HG03520 (cell line): ENCODE data around the gene SPATS1.

Source experiments
- ATAC-seq: cut with Tn5 transposase; IDR thresholded peaks from one replicate; pipeline ENCODE4 v1.9.1; 2021; ENCODE audit warnings: mild to moderate bottlenecking, moderate library complexity; ENCODE audit not compliant: unreplicated experiment

Gene SPATS1, protein sequence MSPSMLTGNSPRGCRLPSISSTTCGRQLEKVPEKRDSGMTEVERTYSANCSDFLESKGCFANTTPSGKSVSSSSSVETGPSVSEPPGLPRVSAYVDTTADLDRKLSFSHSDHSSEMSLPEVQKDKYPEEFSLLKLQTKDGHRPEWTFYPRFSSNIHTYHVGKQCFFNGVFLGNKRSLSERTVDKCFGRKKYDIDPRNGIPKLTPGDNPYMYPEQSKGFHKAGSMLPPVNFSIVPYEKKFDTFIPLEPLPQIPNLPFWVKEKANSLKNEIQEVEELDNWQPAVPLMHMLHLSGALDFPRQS

DNA sequence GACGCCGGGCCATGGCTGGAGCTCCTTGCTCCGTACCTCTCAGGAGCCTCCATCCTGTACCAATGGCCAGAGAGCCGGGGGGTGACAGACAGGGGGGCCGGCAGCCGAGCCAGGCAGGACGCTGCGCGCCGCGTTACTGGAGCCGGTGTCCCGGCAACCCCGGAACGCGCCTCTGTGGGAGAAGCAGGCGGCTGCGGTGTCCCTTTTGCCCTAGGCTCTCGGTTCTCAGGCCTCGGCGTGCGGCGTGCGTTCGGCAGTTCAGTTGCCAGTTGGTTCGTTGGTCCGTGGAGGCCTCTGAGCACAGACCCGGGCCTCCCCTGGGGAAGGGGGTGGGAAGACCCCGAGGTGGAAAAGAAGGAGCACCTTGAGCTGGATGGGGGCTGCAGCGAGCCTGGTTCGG lies at the start of gene SPATS1:
Gene SPATS1 (plus strand): TSS at position 162 of the 400 bp plus-strand sequence. CDS start 446 bp downstream, outside the sequence.
- no peak for ATAC-seq

DNA sequence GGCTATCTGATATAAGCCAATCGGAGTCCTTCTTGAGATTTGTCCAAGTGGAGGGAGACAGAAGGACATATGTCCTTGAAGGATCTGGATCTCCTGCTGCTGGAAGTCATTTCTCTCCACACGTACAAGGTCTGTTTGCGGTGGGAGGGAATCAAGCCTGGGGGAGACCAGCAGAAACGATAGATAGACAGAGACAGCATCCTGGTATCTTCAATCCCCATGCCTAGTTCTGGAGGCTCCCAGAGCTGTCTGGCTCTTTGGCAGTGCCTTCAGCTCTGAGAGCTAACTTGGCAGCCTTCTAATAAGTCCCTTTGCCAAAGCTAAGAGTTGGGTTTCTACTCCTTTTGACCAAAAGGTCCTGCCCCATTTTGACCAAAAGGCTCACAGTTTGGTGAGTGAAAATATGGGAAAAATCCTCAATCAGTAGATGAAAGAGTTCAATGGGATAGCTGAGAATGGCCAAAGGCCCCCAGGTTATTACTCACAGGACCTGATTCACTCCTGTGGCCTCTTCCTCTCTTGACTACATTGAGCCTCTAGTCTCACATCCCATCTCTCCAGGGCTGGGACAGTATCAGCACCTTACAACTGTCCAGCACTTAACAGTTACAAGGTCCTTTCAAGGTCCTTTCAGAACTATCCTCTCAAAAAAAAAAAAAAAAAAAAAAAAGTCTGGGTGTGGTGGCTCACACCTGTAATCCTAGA lies 49.6 kb upstream of the SPATS1 start:
- no peak for ATAC-seq

DNA sequence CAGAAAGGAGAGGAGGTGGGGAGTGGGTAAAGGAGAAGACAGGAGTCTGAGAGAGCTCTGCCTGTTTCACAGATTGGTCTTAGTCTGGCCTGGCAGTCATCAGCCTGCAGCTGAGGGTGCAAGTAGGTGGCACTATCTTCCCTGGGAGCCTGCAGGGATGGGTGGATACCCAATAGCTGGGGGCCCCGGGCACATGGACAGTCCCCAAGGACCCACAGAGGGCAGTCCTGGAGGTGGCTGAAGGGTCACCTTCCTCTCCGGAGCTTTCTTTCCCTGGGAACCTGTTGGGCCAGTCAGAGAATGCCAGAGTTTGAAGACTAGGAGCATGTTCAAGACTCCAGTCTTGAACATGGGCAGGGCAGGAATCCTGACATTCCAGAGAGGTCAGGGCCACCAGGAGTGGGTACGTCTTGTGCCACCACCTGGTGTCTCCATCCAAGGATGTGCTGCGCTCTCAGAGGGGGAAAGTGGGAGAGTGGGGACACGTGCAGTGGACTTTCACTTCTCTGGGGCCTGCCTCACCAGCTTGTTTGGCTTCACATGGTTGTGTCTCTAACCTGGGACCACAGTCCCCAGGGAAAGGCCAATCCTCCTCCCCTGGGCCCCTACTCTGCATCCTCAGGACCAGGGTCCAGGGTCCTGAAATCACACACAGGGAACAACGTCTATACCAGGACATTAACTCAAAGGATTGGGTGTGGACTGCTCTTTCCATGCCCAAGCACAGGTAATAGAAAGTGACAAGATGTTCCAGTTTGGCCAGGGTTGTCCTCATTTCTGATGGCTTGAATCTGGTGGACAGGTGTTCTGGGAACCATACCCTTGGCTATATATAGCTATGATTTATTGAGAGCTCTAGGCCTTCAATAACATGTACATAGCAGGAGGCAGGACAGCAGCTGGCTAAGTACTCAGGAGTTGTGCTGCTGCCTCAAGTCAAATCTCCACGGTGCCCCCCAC lies 47.3 kb upstream of the SPATS1 start:
- no peak for ATAC-seq

DNA sequence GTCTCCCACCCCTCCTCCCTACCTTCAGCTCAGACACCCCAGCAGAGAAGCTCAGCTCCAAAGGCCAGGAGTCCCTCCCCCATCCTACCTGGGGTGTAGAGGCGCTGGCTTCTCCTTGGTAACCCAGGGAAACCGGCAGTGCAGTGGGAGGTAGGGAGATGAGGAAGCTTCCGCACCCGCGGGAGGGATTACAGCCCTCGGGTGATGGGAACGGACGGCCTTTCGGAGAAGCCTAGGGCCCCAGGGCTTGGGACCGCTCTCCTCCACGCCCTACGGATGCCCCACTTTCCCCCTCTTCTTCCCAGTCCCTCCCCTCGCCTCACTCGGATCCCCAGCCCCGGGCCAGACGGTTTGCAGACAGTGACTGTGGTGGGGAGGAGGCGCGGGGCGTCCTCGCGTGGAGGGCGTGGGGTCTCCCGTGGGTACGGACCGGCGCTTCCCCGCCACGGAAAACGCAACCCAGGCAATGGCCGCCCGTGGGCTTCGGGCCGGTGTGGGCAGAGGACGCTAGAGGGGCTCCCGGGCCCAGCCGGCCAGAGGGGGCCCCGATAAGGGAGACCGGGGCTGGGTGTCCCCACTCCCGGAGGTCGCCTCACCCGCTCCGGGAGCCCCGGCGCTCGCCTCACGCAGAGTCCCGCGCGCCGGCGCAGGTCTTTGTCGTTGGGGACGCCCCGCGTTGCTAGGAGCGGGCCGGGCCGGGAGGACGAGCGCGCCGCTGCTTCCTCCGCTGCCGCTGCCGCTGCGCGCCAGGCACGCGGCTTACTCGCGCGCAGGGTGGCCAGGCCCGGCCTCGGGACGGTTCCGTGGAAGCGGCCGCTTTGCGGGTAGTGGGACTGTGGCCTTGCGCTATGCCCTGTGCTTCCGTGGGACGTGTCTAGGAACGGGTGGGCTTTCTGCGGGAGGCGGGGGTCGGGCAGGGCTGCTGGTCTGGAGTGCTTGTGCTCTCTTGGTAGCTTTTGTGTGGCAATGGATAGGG lies 45.1 kb upstream of the SPATS1 start:
- no peak for ATAC-seq

DNA sequence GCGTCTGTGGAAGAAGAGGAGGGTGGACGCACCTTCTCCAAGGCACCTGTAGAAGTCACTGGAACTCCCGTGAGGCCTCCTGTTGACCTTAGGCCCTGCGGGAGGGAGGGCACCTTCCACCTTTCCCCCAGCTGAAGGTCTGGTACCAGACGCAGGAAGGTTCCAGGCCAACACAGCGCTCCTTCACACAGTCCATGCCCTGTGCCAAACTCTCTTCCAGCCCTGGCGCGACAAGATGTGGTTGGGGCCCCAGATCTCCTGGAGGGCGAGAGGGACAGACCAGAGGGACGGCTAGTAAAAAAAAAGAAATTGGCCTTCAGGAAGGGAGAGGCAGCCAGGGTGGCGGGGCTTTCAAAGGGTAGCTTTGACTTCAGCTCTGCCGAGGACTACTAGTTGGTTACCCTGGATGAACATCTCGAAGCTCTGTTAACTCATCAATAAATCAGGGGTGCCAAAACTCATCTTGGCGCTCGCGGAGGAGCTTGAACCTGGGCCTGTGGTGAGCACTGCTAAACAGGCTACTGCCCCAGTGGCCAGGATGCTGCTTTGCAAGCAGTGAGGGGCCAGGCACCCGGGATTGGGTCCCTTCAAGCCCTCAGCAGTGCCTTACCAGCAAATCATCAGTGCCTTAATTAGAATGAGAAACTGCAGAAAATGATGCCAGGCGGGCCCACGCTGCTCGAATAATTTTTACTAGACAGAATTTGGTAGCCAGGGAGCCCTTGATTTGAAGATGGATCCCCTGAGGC lies 44.2 kb upstream of the SPATS1 start:
- no peak for ATAC-seq

DNA sequence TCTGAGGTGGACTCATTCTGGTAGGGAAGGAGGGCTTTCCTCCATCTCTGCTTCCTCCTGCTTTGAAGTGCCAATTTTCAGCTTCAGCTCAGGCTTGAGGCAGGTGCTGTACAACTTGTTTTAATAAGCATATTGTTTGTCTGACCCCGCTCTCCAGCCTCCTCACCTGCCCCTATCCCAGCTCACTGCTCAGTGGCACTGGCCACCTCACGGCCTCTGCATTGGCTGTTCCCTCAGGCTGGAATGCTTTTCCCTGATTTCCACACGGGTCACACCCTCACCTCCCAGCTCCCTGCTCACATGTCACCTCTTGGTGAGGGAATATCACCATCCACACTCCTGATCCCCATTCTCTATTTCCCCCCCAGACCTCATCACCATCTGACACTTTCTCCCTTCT lies 43.6 kb upstream of the SPATS1 start:
- ATAC-seq, result no peak

DNA sequence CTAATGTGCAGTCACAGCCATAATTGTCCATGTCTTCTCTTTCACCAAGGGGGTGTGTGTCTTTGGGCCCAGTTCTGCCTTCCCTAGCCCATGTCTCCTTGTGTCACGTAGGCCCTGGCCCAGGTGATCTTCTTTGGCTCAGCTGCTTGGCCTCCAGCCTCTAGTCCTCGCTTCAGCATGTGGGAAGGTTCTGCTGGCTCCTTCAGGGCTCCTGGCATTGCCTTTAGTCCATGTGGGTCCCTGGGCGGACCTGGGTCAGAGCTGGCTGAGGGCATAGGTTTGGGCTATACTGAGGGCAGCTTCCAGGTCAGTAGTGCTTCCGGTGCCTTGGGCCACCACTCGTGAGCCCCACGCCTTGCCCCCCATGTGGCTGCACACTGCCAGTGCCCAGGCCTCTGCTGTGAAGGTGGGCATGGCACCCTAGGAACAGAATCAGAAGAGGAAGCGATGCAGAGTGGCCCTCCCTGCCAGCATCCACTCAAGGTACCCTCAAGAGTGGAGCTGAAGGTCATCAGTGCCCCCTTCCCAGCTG lies 42.1 kb upstream of the SPATS1 start:
- no peak for ATAC-seq

DNA sequence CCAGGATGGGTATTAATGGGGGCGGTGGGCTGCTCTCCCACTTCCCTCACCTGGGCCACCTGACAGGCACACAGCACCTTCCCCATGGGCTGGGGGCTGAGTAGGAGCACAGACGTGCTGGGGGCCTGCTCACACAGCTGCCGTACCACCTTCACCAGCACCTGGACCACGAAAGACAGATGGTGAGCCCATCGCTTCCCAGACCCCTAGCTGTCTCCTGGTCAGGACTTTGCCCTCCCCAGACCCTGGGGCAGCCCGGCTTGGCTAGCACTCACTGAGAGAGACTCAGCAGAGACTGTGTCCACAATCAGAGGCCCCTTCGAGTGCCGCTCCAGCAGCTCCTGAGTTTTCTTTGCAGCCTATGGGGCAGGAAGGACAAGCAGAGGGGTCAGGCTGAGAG lies 41.3 kb upstream of the SPATS1 start:
- no peak for ATAC-seq

DNA sequence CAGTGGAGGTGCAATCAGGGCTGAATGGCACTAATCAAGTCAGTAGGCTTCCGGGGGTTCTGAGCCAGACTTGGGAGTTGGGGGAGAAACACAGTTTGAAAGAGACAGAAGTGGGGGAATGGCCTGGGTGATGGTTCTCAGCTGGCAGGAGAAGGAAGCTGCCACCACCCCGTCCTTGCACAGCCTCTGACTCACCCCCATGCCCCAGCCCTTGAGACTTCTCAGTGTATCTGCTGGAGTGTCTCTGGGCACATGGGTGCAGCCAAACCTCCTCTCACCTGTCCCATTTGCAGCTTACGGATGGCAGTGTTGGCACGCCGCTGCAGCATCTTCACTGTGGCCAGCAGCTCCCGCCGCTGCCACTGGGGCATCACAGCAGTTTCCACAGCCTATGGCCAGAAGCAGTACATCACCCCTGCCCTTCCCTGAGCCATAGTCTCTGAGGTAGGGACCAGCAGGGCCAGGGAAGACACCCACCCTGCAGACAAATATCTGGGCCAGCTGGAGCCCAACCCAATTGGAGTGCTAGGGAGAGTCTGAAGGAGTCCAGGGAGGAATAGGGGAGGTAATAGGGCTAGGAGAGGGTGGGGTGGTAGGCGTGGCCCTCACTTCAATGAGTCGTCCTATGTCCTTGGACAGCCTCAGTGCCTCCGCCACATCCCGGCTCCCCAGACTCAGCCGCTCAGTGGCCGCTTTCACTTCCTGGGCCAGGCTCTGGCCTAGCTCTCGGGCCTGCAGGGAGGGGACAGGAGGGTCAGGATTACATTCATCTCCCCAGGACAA lies 40.5 kb upstream of the SPATS1 start:
- ATAC-seq, result no peak

DNA sequence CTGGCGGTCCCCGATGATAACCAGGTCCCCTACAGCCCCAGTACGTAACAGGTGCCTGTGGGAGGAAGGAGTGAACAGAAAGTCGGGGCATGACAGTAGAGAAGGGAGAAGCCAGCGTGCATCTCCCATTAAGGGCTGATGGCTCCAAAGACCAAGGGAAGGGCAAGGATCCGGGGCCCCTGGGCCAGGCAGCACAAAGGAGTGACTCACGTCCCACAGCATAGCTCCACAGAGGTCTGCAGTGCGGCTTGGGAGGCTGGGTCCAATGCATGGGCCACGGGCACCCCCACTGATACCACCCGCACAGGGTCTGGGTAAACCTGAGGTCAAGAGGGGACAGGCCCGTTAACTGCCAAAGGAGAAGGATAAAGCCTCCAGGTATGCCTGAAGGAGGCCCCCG lies 39.6 kb upstream of the SPATS1 start:
- ATAC-seq, result no peak

DNA sequence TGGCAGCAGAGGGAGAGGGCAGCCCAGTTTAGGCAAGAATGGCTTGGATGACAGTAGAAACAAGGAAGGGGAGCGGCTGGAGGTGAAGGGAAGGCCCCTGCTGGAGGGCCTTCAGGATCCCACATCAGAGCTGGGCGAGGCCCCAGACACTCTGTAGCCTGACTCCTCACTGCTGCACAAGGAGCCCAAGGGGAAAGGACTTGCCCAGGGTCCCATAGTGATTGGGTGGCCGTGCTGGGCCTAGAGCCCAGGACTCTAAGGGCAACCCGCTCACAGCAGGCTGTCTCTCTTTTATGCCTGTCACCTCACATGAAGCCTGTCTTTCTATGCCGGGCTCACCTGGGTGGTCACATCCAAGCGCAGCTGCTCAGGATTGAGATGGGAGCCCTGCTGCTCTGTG lies 38.6 kb upstream of the SPATS1 start:
- no peak for ATAC-seq

DNA sequence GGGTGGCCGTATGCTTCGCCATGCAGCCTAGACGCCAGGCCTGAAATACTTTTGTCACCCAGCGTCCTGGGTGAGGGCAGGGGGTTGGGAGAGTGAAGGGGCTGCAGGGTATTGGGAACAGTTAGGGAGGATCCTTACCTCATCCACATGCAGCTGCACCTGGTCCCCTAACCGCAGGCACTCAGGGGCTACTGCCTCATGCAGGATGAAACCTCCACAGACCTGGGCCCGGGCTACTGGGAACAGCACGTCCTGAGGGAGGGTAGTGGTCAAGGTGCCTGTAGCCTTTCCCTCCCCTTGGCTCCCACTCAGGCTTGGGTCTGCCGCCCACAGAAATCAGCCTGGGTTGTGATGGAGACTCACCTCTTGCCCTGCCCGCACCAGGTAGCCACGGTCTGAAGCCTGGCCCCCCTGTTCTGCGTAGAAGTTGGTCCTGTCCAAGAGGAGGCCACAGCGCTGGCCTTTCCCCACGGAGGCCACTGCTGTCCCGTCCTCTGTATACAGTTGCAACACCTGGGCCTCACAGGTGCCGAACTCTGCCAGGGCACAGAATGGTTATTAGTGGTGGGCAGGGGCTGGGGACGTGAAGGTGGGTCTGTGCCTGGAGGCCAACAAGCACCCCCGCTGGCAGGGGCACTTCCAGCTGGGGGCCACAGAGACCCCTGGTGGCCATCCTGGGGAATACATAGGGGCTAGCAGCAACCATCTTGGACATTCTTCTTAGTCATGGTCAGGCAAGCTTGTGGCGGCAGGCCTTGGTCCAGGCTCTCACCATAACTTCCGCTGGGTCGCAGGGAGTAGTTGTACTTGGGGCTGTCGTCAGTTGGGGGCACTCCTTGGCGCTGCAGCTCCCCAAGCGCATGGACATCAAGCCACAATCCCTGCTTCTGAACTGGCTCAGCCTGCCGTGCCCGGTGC lies 37.9 kb upstream of the SPATS1 start:
- no peak for ATAC-seq

DNA sequence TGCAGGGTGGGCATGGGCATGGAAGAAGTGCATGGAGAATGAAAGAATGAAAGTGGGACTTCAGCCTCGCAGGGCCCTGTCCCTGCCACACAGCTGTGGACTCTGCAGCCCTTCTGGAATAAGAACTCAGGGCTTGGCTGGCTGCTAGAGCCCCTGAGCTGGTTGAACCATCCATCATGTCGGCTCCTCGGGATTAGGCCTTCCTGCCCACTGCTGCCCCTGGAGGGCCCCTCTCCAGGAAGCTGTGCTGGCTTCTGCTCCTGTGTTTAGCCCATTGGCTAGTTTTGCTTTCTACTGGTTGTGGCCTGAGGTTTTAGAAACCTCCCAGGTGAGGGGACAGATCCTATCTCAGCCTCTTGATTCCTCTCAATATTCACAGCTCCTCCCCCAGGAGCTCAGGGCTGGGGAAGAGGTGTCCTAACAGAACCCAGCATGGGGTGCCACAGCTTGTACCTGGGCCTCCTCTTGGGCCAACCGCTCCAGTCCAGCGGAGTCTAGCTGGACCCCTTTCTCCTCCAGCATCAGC lies 37.2 kb upstream of the SPATS1 start:
- no peak for ATAC-seq

DNA sequence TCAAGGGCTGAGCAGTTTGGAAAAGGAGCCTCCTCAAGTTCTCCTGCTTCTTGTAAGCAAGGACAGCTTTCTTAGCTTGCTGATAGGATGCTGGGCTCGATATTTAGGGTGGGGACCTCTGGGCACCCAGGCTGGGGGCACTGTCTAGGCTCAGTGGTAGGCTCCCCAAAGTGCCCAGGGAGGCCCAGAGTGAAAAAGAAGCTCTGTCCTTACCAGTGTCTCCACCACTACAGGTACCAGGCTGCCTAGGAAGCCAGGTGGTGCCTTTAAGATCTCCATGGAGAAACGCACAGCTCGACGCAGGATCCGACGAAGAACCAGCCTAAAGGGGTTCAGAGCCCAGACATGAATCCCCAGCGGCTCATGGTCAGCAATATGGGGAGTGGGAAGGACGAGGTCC lies 35.7 kb upstream of the SPATS1 start:
- no peak for ATAC-seq

DNA sequence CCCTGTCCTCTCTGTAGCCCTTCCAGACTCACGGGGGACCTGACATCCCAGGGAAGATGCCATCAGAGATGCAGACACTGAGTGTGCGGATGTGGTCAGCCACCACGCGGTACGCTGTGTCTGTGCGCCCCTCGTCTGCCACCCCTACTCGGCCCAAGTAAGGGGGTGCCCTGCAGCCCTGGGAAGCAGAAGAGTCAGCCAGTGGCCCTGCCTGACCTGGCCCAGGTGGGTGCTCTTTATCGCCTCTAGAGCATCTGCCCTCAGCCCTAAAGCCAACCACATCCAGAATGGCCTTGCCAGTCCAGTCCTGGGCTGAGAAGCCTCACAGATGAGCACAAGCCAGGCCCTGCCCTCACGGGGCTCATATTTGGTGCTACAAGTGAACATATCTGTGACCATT lies 35.2 kb upstream of the SPATS1 start:
- ATAC-seq, result no peak

DNA sequence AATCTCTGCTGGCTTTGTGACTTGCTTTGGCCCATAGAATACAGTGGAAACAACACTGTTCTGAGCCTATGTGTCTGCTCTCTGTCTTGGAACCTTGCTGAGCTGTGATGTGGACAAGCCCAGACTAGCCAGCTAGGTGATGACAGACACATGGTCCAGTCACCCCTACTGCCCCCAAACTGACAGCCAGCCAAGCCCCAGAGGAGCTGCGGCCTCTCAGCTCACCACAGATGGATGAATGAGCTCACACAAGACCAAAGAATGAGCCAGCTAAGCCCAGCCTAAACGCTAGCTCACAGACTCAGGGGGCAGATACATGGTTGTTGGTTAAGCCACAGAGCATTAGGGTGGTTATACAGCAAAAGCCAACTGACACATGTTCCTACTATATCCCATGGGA lies 33.4 kb upstream of the SPATS1 start:
- ATAC-seq, result no peak

DNA sequence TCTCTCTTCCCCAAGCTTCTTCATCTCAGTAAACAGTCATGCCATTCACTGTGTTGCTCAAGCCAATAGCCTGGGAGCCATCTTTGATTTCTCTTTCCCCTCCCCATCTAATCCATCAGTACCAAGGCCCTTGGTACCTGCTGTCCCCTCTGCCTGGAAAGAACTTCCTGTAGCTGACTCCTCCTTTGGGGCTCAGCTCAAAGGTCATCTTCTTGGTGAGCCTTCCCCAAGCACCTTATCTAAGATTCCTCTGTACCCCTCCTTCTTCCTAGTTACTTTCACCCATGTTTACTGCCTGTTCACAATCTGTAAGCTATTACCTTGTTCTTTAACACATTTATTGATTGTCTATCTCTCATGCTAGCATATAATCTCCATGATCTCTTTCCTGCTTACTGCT lies 32.8 kb upstream of the SPATS1 start:
- no peak for ATAC-seq
